ENCODE measurements around the gene NPC1. TPM values are rescaled to one million over a fixed set of nuclear protein-coding genes. Genes with fewer than 3 reads are reported as not detected.
"Not testable (repeated sequence)": the region's sequence is repeated elsewhere in the genome, so short reads cannot be mapped to it uniquely, and the experiment has no call there.

The NPC1 gene
- total RNA-seq, 1 donor from 2014 or later: 42.4 TPM

- not testable (repeated sequence) for H3K9me3 Mint-ChIP-seq (ENCODE audit: unreplicated experiment); H3K27ac ChIP-seq (ENCODE audit: low read depth, low read length); H2AFZ ChIP-seq (ENCODE audit: low read depth, low read length); H3K4me1 Mint-ChIP-seq (ENCODE audit: low read depth, unreplicated experiment); H3K79me2 ChIP-seq (ENCODE audit: insufficient read depth, low read length); DNase-seq (ENCODE audit: low read depth); H3K4me3 ChIP-seq (ENCODE audit: insufficient read depth, low read depth, low read length); H3K4me2 ChIP-seq (ENCODE audit: low read length); H3K4me3 Mint-ChIP-seq (ENCODE audit: unreplicated experiment); FAIRE-seq; H3K9me3 ChIP-seq (ENCODE audit: insufficient read depth, low read depth, low read length); H3K27ac Mint-ChIP-seq (ENCODE audit: unreplicated experiment); H3K4me1 ChIP-seq (ENCODE audit: insufficient read depth, low read length); H3K9ac ChIP-seq (ENCODE audit: low read length); H3K27me3 ChIP-seq (ENCODE audit: insufficient read depth, low read length); H3K27me3 Mint-ChIP-seq (ENCODE audit: low read depth, unreplicated experiment)
- peaks cover 16% of the 10 kb centered on the region for H3K36me3 Mint-ChIP-seq (ENCODE audit: low read depth, unreplicated experiment)
- H3K36me3 ChIP-seq (ENCODE audit: insufficient read depth, low read length): peaks cover 19% of the 10 kb centered on the region
- peaks cover 13% of the 10 kb centered on the region for H4K20me1 ChIP-seq (ENCODE audit: insufficient read depth, low read length)
Observed at GRCh38 chr18:23510923-23511322, 75.4 kb downstream of the NPC1 start.

- H3K4me1 Mint-ChIP-seq (ENCODE audit: low read depth, unreplicated experiment): peaks cover 5% of the 10 kb centered on the region
- H3K36me3 Mint-ChIP-seq (ENCODE audit: low read depth, unreplicated experiment): peaks cover 11% of the 10 kb centered on the region
- Histone ChIP-seq H3K79me2 (ENCODE audit: insufficient read depth, low read length) (peaks cover 26% of the 10 kb centered on the region), H3K9ac (ENCODE audit: low read length) (no peak overlapping the region), H4K20me1 (ENCODE audit: insufficient read depth, low read length) (peaks cover 25% of the 10 kb centered on the region), H3K4me1 (ENCODE audit: insufficient read depth, low read length) (peaks cover 11% of the 10 kb centered on the region), H3K27ac (ENCODE audit: low read depth, low read length) (no peak overlapping the region), H3K36me3 (ENCODE audit: insufficient read depth, low read length) (peaks cover 12% of the 10 kb centered on the region), H3K4me2 (ENCODE audit: low read length) (no peak overlapping the region), H3K9me3 (ENCODE audit: insufficient read depth, low read depth, low read length) (no peaks in the 10 kb centered on the region), H2AFZ (ENCODE audit: low read depth, low read length) (no peak overlapping the region), H3K4me3 (ENCODE audit: insufficient read depth, low read depth, low read length) (no peak overlapping the region), H3K27me3 (ENCODE audit: insufficient read depth, low read length) (no peaks in the 10 kb centered on the region)
- FAIRE-seq (no peak), DNase-seq (ENCODE audit: low read depth) (no peak)
- H3K27ac Mint-ChIP-seq (ENCODE audit: unreplicated experiment): no peak overlapping the region
- no peaks in the 10 kb centered on the region for H3K9me3 Mint-ChIP-seq (ENCODE audit: unreplicated experiment)
- no peak for TF ChIP-seq EZH2 (IDR thresholded peaks at IDR 0.05; ENCODE audit: insufficient read depth, low read length)
- no peak for TF ChIP-seq CTCF (IDR thresholded peaks at IDR 0.05; ENCODE audit: insufficient read depth, low read depth, low read length)
- H3K27me3 Mint-ChIP-seq (ENCODE audit: low read depth, unreplicated experiment): no peaks in the 10 kb centered on the region
- H3K4me3 Mint-ChIP-seq (ENCODE audit: unreplicated experiment): no peak overlapping the region
Observed at GRCh38 chr18:23506393-23506792, 79.9 kb downstream of the NPC1 start.

GRCh38 chr18:23504720-23505119 lies 81.6 kb downstream of the NPC1 start:
- DNase-seq (ENCODE audit: low read depth) (no peak), FAIRE-seq (no peak)
- peak overlapping the region; percentile 84 for H3K4me3 ChIP-seq (ENCODE audit: insufficient read depth, low read depth, low read length)
- Mint-ChIP-seq H3K4me1 (ENCODE audit: low read depth, unreplicated experiment) (peaks cover 5% of the 10 kb centered on the region), H3K27me3 (ENCODE audit: low read depth, unreplicated experiment) (no peaks in the 10 kb centered on the region), H3K9me3 (ENCODE audit: unreplicated experiment) (no peaks in the 10 kb centered on the region), H3K4me3 (ENCODE audit: unreplicated experiment) (peak overlapping the region; percentile 96), H3K27ac (ENCODE audit: unreplicated experiment) (peak overlapping the region; percentile 5), H3K36me3 (ENCODE audit: low read depth, unreplicated experiment) (peaks cover 3% of the 10 kb centered on the region)
- H3K9me3 ChIP-seq (ENCODE audit: insufficient read depth, low read depth, low read length): no peaks in the 10 kb centered on the region
- H4K20me1 ChIP-seq (ENCODE audit: insufficient read depth, low read length): peaks cover 25% of the 10 kb centered on the region
- no peak overlapping the region for H2AFZ ChIP-seq (ENCODE audit: low read depth, low read length)
- no peaks in the 10 kb centered on the region for H3K27me3 ChIP-seq (ENCODE audit: insufficient read depth, low read length)
- TF ChIP-seq EZH2 (IDR thresholded peaks at IDR 0.05; ENCODE audit: insufficient read depth, low read length): no peak
- no peak for TF ChIP-seq CTCF (IDR thresholded peaks at IDR 0.05; ENCODE audit: insufficient read depth, low read depth, low read length)
- H3K36me3 ChIP-seq (ENCODE audit: insufficient read depth, low read length): peaks cover 7% of the 10 kb centered on the region
- H3K27ac ChIP-seq (ENCODE audit: low read depth, low read length): no peak overlapping the region
- H3K4me2 ChIP-seq (ENCODE audit: low read length): peak overlapping the region; percentile 98
- no peak overlapping the region for H3K9ac ChIP-seq (ENCODE audit: low read length)
- H3K79me2 ChIP-seq (ENCODE audit: insufficient read depth, low read length): peaks cover 26% of the 10 kb centered on the region
- H3K4me1 ChIP-seq (ENCODE audit: insufficient read depth, low read length): peaks cover 11% of the 10 kb centered on the region

Measured in astrocyte (in vitro differentiated cells and primary cell).